GM10266 (cell line): ENCODE data around the gene ZNF419.
"Not testable (repeated sequence)": the region's sequence is repeated elsewhere in the genome, so short reads cannot be mapped to it uniquely, and the experiment has no call there.

Experiments
- DNase-seq: peaks from one replicate; pipeline ENCODE4 v3.0.0; 2012; ENCODE audit errors: extremely low spot score
- CTCF ChIP-seq: IDR thresholded peaks from 2 replicates; pipeline ENCODE4 v1.5.1; 2012; ENCODE audit warnings: mild to moderate bottlenecking, low read depth; ENCODE audit not compliant: control insufficient read depth, insufficient read depth; ENCODE audit errors: missing control alignments

Gene ZNF419

GRCh38 chr19:57466489-57466888 is 21.1 kb upstream of the ZNF419 start:
- no peak for TF ChIP-seq CTCF
- DNase-seq: no peak

- TF ChIP-seq CTCF: no peak
- no peak for DNase-seq
Observed at GRCh38 chr19:57473646-57474045, 13.9 kb upstream of the ZNF419 start.

- DNase-seq: peak; percentile 91
- peak; percentile 48 for TF ChIP-seq CTCF
Observed at GRCh38 chr19:57477191-57478008, 10.2 kb upstream of the ZNF419 start, which contains the start of gene ZNF772. TSS of gene ZNF772 (minus strand) at chr19:57477566. CDS start at chr19:57477309, 257 bp downstream.

- DNase-seq: not testable (repeated sequence)
Observed at GRCh38 chr19:57488299-57488644, 722 bp downstream of the ZNF419 start.

- DNase-seq: not testable (repeated sequence)
Observed at GRCh38 chr19:57499332-57499679, 11.8 kb downstream of the ZNF419 start.

GRCh38 chr19:57499680-57500395 is 12.3 kb downstream of the ZNF419 start, which contains the start of gene ZNF773:
TSS of gene ZNF773 (plus strand) at chr19:57499938. CDS start at chr19:57500081, 143 bp downstream.
- DNase-seq: peak; percentile 92

- DNase-seq: not testable (repeated sequence)
Observed at GRCh38 chr19:57500400-57500799, 12.8 kb downstream of the ZNF419 start.

- DNase-seq: no peak
- TF ChIP-seq CTCF: no peak
Observed at GRCh38 chr19:57506163-57506562, 18.6 kb downstream of the ZNF419 start.

GRCh38 chr19:57511484-57511883 is 23.9 kb downstream of the ZNF419 start:
- TF ChIP-seq CTCF: no peak
- DNase-seq: no peak
